Fibroblast of mammary gland (primary cell): Measurements from ENCODE around the gene ASB1.

Experiments
- DNase-seq: peaks from one replicate; pipeline ENCODE4 v3.0.0-alpha.2; 2010; ENCODE audit warnings: low read depth
- H3K4me3 ChIP-seq: 2 replicates; pipeline ENCODE4 v1.5.1; 2011; ENCODE audit warnings: low read depth, mild to moderate bottlenecking, low read length, moderate library complexity; ENCODE audit not compliant: control insufficient read depth
- TF ChIP-seq, protein P1 (sequence below): conservative IDR thresholded peaks from 2 replicates; pipeline ENCODE4 v1.5.1; 2011; ENCODE audit warnings: low read depth, low read length, inconsistent platforms; ENCODE audit not compliant: control insufficient read depth, insufficient read depth

ASB1 gene

DNA sequence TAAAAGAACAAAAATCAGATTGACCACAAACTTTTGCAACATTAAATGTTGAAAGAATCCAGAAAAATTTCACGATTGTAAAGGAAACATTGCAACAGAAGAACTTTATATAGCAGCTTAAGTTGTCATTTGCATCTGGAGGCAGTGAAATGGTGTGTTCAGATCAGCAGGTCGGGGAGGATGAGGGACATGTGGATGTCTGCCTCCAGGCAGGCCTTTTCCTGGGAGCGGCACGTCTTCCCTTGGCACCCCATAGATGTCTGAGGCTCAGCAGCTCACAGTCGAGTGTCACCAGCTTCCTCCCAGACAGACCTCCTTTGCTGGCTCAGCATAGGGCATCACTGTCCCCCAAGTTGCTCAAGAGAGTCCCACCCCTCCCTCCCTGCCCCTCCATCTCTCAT, 44.3 kb upstream of the ASB1 start:
- DNase-seq, result peak; percentile 19
- H3K4me3 ChIP-seq, result no peak overlapping the region
- TF ChIP-seq, protein P1, sequence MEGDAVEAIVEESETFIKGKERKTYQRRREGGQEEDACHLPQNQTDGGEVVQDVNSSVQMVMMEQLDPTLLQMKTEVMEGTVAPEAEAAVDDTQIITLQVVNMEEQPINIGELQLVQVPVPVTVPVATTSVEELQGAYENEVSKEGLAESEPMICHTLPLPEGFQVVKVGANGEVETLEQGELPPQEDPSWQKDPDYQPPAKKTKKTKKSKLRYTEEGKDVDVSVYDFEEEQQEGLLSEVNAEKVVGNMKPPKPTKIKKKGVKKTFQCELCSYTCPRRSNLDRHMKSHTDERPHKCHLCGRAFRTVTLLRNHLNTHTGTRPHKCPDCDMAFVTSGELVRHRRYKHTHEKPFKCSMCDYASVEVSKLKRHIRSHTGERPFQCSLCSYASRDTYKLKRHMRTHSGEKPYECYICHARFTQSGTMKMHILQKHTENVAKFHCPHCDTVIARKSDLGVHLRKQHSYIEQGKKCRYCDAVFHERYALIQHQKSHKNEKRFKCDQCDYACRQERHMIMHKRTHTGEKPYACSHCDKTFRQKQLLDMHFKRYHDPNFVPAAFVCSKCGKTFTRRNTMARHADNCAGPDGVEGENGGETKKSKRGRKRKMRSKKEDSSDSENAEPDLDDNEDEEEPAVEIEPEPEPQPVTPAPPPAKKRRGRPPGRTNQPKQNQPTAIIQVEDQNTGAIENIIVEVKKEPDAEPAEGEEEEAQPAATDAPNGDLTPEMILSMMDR, result no peak

GRCh38 chr2:238383135-238383534, 43.6 kb upstream of the ASB1 start:
- no peak for DNase-seq
- TF ChIP-seq, protein P1, result no peak
- no peak overlapping the region for H3K4me3 ChIP-seq

GRCh38 chr2:238383743-238384380, 42.9 kb upstream of the ASB1 start:
- TF ChIP-seq, protein P1, result no peak
- H3K4me3 ChIP-seq, result no peak overlapping the region
- DNase-seq, result no peak

DNA sequence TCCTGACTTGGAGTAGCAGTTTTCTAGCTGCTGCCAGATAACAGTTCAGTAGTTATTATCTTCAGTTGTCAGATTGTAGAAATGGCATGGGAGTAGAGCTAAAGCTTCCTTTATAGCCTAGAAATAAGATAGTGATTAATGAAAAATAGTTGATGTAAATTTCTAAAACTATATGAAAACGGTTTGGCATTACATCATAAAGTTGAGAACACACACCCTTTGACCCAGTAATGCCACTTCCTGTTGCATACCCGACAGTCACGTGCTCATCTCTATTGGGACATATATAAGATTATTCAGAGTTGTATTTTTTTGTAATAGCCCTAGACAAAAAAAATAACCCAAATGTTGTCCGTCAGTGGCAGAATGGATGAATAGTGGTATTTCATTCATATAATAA, 39.4 kb upstream of the ASB1 start:
- no peak for DNase-seq

GRCh38 chr2:238388794-238389193, 37.9 kb upstream of the ASB1 start:
- H3K4me3 ChIP-seq, result no peak overlapping the region
- TF ChIP-seq, protein P1, result no peak
- no peak for DNase-seq

More for the DNA sequence above, 39.4 kb upstream of the ASB1 start:
- no peak overlapping the region for H3K4me3 ChIP-seq
- TF ChIP-seq, protein P1, result no peak

DNA sequence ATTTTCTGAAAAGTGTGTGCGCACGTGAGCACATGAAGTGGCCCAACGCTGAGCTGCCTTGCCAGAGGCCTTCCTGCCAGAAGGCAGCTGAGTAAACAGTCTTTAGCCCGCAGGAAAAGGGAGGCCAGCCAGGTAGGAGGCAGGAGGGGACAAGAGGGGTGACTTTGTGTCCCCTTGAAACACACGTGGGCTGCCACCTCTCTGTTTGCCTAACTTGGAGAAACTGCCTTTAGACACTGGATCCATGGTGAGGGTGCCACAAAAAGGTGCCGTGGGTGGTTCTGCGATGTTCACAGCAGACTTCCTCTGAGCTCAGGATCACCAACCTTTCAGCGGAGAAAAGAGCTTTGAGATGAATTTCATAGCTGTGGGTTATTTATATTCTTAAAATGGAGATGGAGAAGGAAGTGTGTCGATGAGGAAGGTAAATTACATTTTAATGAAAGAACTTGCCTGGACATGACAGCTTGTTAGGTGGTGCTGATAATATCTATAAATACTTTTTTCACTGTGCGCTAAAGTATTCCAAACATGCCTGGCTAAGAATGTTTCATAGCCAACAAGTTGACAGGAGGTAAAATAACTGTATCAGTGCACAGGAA, 36.6 kb upstream of the ASB1 start:
- TF ChIP-seq, protein P1, result no peak
- no peak for DNase-seq
- H3K4me3 ChIP-seq, result no peak overlapping the region
